GM18519 (cell line): ENCODE results near the gene SPDYE11.
A peak's percentile ranks its signal among the peaks of the same experiment; 100 is the strongest.
"Not testable (repeated sequence)": the region's sequence is repeated elsewhere in the genome, so short reads cannot be mapped to it uniquely, and the experiment has no call there.

ENCODE experiments used
- ATAC-seq: cut with Tn5 transposase; IDR thresholded peaks from one replicate; pipeline ENCODE4 v1.9.1; 2021; ENCODE audit warnings: mild to moderate bottlenecking, moderate library complexity; ENCODE audit not compliant: unreplicated experiment, low FRiP score

The SPDYE11 gene

DNA sequence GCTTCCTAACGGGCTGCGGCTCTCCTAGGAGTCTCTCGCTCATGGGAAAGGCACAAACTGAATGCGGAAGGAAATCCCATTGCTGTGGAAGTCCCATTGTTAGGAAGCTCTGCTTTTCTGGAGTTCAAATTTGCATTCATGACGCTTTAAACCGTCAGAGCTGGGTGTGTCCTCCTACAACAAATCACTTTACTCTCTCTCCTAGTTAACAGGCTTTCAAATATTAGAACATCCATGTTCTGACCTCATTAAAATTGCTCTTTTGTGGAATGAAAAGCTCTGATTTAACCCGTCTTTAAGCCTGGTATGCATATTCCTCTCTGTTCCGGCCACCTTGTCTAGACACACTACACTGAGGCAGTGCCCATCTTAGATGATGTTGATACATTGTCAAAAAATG is at the start of gene SPDYE11:
Gene SPDYE11 (minus strand): TSS at position 101 of the 400 bp plus-strand sequence. CDS start 1,800 bp downstream, outside the sequence.
- ATAC-seq: not testable (repeated sequence)

GRCh38 chr7:73085938-73086337 is 28.2 kb upstream of the SPDYE11 start, which contains the start of gene SPDYE9:
Gene SPDYE9, minus strand, starts transcription at chr7:73086038. Its CDS starts 1,800 bp downstream, at chr7:73084238.
- ATAC-seq: not testable (repeated sequence)

DNA sequence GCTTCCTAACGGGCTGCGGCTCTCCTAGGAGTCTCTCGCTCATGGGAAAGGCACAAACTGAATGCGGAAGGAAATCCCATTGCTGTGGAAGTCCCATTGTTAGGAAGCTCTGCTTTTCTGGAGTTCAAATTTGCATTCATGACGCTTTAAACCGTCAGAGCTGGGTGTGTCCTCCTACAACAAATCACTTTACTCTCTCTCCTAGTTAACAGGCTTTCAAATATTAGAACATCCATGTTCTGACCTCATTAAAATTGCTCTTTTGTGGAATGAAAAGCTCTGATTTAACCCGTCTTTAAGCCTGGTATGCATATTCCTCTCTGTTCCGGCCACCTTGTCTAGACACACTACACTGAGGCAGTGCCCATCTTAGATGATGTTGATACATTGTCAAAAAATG is 28.0 kb downstream of the SPDYE11 start, which contains the start of gene SPDYE8:
Gene SPDYE8 (minus strand): TSS at position 101 of the 400 bp plus-strand sequence. CDS start 1,800 bp downstream, outside the sequence.
- not testable (repeated sequence) for ATAC-seq

DNA sequence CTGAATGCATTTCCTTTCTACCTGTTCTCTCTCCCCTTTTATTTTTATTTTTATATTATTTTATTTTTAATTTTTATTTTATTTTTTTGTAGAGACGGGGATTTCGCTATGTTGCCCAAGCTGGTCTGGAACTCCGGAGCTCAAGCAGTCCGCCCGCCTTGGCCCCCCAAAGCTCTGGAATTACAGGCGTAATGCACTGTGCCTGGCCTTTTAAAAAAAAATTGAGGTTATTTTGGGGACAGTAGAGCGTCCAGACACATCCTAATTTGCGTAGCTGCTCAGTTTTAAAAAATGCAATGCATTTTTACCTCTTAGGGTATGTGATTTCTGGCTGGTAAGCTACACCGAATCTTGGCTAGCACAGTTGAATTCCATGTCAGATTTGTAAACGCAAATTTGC is 51.2 kb downstream of the SPDYE11 start:
- not testable (repeated sequence) for ATAC-seq

DNA sequence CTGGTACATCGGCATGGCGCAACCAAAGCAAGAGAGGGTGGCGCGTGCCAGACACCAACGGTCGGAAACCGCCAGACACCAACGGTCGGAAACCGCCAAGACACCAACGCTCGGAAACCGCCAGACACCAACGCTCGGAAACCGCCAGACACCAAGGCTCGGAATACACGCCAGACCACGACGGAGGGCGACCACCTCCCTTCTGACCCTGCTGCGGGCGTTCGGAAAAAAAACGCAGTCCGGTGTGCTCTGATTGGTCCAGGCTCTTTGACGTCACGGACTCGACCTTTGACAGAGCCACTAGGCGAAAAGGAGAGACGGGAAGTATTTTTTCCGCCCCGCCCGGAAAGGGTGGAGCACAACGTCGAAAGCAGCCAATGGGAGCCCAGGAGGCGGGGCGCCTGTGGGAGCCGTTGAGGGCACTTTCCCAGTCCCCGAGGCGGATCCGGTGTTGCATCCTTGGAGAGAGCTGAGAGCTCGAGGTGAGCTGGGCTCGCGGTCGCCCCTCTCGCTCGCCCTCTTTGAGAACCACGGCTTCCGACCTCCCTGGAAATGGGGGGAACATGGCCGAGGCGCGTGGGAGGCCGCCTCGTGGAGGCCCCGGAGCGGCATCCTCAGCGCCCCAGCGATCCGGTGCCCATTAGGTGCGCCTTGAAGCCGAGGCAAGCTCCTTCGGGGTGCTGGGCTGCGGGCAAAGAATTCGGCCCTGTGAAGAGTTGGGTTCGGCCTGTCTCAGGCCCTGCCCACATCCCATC is 51.8 kb downstream of the SPDYE11 start:
- peak; percentile 80 for ATAC-seq

DNA sequence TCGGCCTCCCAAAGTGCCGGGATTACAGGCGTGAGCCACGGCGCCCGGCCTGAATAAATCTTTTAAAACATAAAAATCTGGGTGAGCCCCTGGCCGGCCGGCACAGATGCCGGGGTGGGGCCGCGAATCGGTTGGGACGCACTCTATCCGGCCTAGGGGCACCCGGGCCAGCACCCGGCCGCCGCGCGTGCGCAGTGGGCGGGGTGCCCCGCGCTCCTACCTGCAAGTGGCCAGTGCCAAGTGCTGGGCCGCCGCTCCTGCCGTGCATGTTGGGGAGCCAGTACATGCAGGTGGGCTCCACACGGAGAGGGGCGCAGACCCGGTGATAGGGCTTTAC is 52.4 kb downstream of the SPDYE11 start:
- ATAC-seq: peak; percentile 70

GRCh38 chr7:72997887-72998468 is 59.7 kb downstream of the SPDYE11 start:
- ATAC-seq: not testable (repeated sequence)
